Choroid plexus epithelial cell (primary cell): ENCODE results near the gene SBF1.

Experiments used
- DNase-seq: peaks from one replicate; pipeline ENCODE4 v3.0.0-alpha.2; 2010; ENCODE audit warnings: low read depth
- H3K4me3 ChIP-seq: 2 replicates; pipeline ENCODE4 v1.5.1; 2011; ENCODE audit warnings: low read depth, mild to moderate bottlenecking, control low read depth, low read length, moderate library complexity
- TF ChIP-seq, protein P1 (sequence below): conservative IDR thresholded peaks from 2 replicates; pipeline ENCODE4 v1.5.1; 2011; ENCODE audit warnings: low read depth, mild to moderate bottlenecking, control low read depth, inconsistent platforms, low read length, moderate library complexity

The SBF1 gene

DNA sequence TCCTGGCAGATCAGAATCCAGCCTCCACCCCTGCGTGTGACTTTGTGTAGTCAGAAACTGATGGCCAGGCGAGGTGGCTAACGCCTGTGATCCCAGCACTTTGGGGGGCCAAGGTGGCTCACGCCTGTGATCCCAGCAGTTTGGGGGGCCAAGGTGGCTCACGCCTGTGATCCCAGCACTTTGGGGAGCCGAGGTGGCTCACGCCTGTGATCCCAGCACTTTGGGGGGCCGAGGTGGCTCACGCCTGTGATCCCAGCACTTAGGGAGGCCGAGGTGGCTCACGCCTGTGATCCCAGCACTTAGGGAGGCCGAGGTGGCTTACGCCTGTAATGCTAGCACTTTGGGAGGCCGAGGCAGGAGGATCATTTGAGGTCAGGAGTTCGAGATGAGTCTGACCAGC is 38.3 kb upstream of the SBF1 start:
- DNase-seq = no peak
- TF ChIP-seq, protein P1, sequence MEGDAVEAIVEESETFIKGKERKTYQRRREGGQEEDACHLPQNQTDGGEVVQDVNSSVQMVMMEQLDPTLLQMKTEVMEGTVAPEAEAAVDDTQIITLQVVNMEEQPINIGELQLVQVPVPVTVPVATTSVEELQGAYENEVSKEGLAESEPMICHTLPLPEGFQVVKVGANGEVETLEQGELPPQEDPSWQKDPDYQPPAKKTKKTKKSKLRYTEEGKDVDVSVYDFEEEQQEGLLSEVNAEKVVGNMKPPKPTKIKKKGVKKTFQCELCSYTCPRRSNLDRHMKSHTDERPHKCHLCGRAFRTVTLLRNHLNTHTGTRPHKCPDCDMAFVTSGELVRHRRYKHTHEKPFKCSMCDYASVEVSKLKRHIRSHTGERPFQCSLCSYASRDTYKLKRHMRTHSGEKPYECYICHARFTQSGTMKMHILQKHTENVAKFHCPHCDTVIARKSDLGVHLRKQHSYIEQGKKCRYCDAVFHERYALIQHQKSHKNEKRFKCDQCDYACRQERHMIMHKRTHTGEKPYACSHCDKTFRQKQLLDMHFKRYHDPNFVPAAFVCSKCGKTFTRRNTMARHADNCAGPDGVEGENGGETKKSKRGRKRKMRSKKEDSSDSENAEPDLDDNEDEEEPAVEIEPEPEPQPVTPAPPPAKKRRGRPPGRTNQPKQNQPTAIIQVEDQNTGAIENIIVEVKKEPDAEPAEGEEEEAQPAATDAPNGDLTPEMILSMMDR = no peak
- H3K4me3 ChIP-seq = no peak overlapping the region

DNA sequence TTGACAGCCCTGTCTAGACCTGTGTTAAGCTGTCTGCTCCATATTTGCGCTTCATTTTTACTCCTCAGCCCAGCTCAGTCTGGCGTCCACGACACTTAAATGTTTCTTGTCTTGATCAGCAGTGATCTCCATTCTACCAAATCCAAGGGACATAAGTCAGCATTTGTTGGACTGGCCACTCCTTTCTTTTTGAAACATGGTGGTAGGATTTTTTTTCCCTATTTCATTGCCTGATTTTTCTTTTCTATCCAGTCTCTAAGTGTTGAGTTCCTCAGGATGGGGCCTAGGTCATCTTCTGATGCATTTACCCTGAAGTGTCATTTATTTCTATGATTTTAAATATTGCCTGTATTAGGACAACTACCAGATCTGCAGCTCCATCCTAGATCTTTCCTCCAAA is 34.1 kb upstream of the SBF1 start:
- DNase-seq = no peak
- peak overlapping the region; percentile 94 for H3K4me3 ChIP-seq

DNA sequence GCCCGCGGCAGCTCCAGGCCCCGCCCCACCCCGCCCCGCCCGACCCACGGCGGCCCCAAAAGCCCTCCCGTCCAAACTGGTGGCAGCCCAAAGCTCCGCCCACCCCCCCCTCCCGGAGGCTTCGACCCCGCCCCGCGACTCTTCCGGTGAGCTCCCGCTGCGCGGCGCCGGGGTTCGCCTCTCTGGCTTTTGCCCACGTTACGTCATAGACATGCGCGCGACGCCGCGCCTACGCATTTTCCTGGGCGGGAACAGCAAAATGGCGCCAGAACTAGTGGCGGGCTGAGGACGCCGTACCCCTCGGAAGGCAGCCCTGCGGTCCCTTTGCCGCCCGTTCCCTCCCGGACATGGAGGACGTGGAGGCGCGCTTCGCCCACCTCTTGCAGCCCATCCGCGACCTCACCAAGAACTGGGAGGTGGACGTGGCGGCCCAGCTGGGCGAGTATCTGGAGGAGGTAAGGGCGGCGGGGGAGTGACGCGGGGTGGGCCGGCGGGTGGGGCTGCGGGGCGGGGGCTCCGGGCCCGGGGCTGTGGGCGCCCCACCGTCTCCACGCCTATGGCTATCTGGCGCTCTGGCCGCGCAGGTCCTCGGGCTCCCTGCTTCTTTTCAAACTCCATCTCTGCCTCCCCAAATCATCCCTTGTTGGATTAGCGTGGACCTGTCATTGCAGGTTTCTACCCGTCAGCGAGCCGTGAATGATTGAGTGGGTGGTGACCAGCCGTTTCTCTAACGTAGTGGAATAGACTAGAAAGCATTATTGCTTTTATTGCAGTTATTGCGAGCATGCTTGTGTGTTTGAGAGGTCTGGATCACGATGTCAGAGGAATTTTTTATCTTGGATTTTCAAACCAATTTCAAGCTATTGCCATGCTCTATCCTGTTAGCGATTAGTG is 33.4 kb upstream of the SBF1 start, which contains the start of gene NCAPH2:
TSS of gene NCAPH2 (plus strand) at position 234 of the 894 bp plus-strand sequence. CDS start at position 348, 114 bp downstream.
- H3K4me3 ChIP-seq = peak within 1 kb of the TSS; percentile 95
- peak; percentile 98 for DNase-seq
- TF ChIP-seq, protein P1 = no peak

More for the DNA sequence above, 34.1 kb upstream of the SBF1 start:
- TF ChIP-seq, protein P1 = no peak

DNA sequence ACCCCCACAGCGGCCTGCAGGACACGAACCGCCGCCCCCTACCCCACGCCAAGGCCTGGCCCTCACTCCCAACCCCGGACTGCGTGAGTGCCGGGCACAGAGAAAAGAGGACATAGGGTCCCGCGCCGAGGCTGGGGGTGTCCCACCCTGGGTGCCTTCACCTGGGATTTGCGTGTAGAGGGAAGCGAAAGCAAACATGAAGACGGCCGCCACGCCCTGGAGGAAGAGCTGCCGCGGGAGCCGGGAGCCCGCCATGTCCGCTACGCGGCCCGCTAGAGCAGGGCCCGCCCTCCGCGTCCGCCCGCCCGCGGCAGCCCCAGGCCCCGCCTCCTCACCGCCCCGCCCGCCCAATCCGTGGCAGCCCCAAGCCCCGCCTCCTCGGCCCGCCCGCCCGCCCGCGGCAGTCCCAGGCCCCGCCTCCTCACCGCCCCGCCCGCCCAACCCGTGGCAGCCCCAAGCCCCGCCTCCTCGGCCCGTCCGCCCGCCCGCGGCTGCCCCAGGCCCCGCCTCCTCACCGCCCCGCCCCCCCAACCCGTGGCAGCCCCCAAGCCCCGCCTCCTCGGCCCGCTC is 32.7 kb upstream of the SBF1 start, which contains the start of gene LMF2:
TSS of gene LMF2 (minus strand) at position 282 of the 570 bp plus-strand sequence. CDS start at position 255, 27 bp downstream.
- TF ChIP-seq, protein P1 = no peak
- no peak for DNase-seq
- peak within 1 kb of the TSS; percentile 95 for H3K4me3 ChIP-seq

DNA sequence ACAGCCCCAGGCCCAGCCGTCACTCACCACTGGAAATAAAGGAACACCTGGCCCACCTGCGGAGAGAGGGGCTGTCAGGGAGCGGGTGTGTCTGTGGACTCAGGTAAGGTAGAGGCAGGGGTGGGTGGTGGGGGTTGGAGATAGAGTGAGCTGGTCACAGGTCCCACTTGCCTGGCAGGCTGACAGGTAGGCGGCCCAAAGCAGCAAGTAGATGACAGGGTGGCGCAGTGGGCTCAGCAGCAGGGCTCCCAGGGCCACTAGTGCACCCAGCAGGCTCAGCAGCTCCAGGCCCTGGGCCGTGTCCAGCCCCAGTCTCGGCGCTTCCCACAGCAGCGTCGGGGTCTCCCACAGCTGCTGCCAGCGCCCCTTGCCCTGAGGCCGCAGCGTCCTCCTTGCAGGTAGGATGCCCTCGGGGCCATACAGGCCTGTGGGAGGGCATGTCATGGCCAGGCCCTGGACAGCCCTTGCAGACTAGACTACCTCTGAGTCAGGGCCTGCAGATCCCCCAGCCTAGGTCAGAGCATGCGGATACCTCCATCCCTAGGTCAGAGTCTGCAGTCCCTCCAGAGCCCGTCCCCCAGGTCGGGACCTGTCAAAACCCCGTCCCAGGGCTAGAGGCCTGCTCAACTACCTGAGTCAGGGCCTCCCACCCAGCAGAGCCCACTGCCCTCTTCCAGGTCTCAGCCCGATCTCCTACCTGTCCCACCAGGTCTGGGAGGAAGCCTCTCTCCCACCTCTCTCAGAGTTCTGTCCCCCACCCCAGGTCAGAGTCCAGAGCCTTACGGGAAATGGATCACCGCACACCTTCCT is 32.0 kb upstream of the SBF1 start:
- TF ChIP-seq, protein P1 = no peak
- no peak for DNase-seq
- peak overlapping the region; percentile 95 for H3K4me3 ChIP-seq

DNA sequence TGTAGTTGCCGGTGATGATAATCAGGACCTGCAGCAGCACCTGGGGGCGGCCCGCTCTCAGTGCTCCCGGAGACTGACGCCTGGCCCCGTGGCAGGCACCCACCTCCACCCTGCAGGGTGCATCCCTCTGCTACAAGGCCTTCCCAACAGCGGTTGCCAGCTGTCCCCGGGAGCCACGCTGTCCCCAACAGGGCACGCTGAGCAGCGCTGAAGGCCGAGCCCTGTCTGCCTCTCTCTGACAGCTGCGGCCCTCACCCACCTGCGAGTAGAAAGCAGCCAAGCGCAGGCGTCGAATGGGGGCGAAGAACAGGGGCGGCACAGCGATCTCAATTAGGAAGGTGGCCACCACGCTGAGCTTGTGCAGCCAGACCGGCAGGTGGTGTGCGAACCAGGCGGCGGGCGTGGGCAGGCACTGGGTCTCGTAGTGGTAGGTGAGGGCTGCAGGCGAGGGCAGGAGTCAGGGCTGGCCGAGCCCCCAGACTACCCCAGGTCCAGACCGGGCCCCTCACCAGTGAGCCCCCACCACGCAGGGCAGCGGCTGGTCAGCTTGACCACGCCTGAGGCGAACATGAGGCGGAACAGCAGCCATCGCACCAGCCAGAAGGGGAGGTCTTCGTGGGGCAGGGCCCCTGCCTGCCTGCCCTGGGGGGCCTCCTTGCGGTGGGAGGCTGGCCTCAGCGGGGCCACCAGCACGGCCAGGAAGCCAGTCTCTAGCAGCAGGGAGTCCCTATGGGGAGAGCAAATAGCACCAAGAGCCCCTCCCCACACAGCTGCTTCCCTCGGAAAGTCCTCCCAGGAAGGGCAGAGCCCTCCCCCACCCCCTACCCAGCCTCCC is 31.2 kb upstream of the SBF1 start:
- peak overlapping the region; percentile 95 for H3K4me3 ChIP-seq
- TF ChIP-seq, protein P1 = no peak
- DNase-seq = no peak
